GM18909 (cell line): ENCODE data around the gene CDHR3.

Source experiments
- ATAC-seq: cut with Tn5 transposase; IDR thresholded peaks from one replicate; pipeline ENCODE4 v1.9.1; 2021; ENCODE audit warnings: mild to moderate bottlenecking; ENCODE audit not compliant: unreplicated experiment, poor library complexity

The CDHR3 gene

GRCh38 chr7:106045586-106045985, 82.5 kb downstream of the CDHR3 start:
- no peak for ATAC-seq

GRCh38 chr7:106047184-106047583, 84.1 kb downstream of the CDHR3 start:
- no peak for ATAC-seq

GRCh38 chr7:106047818-106048705, 85.0 kb downstream of the CDHR3 start:
- no peak for ATAC-seq

- ATAC-seq = no peak
These were observed 85.6 kb downstream of the CDHR3 start for GRCh38 chr7:106048706-106049020.

- ATAC-seq = no peak
These were observed 86.2 kb downstream of the CDHR3 start for GRCh38 chr7:106049139-106049752.

GRCh38 chr7:106050002-106050745, 87.1 kb downstream of the CDHR3 start:
- no peak for ATAC-seq

GRCh38 chr7:106050746-106051117, 87.7 kb downstream of the CDHR3 start:
- no peak for ATAC-seq

- ATAC-seq = no peak
These were observed 89.6 kb downstream of the CDHR3 start for GRCh38 chr7:106052681-106053080.

GRCh38 chr7:106053109-106053508, 90.0 kb downstream of the CDHR3 start:
- no peak for ATAC-seq

GRCh38 chr7:106054156-106054910, 91.3 kb downstream of the CDHR3 start:
- no peak for ATAC-seq

- no peak for ATAC-seq
These were observed 92.0 kb downstream of the CDHR3 start for GRCh38 chr7:106054971-106055532.

- ATAC-seq = peak; percentile 53
These were observed 93.6 kb downstream of the CDHR3 start for GRCh38 chr7:106056513-106057203.

- ATAC-seq = no peak
These were observed 94.3 kb downstream of the CDHR3 start for GRCh38 chr7:106057204-106057961.

GRCh38 chr7:106057962-106058927, 95.2 kb downstream of the CDHR3 start:
- ATAC-seq = peak; percentile 72

- ATAC-seq = no peak
These were observed 95.9 kb downstream of the CDHR3 start for GRCh38 chr7:106058928-106059324.

GRCh38 chr7:106059556-106059955, 96.5 kb downstream of the CDHR3 start:
- ATAC-seq = no peak

GRCh38 chr7:106060394-106060920, 97.4 kb downstream of the CDHR3 start:
- ATAC-seq = no peak
